ENCODE results near the gene RBM47. TPM values are rescaled to one million over a fixed set of nuclear protein-coding genes. Genes with fewer than 3 reads are reported as not detected.
"Not testable (repeated sequence)": the region's sequence is repeated elsewhere in the genome, so short reads cannot be mapped to it uniquely, and the experiment has no call there.

The RBM47 gene
- total RNA-seq, 1 donor from 2014 or later = 1.6 TPM

DNA sequence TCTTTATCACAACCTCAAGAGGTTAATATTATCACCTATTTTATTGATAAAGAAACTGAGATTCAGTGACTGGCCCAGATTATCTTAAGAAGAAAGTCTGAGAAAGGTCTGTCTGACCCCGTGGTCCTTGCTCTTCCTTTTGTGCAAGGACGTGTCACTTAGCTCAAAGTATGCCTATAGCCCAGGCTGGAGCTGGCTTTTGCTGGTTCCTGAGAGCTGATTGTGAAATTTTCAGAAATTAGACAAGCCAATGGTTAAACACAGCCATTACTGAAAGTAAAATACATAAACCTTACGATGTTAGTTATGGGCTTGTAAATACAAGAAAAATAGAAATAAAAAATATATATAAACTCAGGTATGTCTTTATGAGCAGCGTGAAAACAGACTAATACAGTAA is 224.5 kb downstream of the RBM47 start:
- DNase-seq = no peak

DNA sequence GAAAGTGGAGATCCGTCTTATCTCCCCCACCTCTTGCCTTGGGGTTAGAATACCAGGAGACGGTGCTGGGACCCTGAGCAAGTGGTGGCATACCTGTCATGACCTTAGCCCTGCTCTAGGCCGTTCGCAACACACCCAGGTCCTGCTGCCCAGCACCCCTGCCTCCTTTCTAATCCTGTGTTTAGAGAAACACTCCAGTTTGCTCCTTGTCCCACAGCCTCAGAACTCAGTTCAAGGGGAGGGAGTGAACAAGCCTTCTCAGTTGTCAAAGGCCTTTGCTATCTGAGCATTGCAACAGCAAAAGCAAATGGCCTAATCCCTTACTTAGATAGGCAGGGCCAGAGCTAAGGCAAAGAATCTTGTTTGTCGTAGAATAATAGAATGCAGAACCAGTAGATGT is 226.6 kb downstream of the RBM47 start:
- no peak for DNase-seq

DNA sequence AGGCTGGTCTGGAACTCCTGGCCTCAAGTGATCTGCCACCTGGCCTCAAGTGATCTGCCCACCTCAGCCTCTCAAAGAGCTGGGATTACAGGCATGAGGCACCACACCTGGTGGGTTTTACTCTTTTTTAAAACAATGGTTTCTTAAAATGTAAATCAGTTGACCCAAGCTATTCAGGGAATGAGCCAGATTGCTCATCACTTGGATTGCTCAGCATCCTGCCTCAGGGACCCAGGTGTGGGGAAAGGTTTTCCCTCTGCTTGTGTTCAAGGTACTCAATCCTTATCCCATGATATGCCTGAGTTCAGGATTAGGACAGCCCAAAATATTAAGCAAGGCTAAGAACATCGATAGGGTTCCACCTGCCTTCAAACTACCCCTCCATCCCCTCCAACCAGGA is 227.1 kb downstream of the RBM47 start:
- DNase-seq = no peak

DNA sequence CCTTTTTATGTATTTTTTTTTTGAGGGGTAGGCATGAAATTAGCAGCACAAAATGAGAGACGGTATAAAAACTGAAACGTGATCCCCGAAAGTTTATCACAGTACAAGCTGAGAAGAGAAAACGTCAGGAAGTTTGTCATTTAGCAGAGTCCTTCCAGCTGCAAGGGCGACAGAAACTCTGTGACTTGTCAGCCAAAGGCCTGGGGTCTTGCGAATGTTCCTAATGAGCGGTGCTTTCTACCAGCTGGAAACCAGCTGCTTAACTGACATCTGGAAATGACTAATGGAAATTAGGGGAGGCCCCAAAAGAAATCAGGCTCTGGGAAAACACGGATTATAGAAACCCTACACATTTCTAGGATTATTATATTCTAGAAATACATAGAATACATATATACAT is 228.0 kb downstream of the RBM47 start:
- no peak for DNase-seq

GRCh38 chr4:40401096-40401495 is 228.6 kb downstream of the RBM47 start:
- no peak for DNase-seq

DNA sequence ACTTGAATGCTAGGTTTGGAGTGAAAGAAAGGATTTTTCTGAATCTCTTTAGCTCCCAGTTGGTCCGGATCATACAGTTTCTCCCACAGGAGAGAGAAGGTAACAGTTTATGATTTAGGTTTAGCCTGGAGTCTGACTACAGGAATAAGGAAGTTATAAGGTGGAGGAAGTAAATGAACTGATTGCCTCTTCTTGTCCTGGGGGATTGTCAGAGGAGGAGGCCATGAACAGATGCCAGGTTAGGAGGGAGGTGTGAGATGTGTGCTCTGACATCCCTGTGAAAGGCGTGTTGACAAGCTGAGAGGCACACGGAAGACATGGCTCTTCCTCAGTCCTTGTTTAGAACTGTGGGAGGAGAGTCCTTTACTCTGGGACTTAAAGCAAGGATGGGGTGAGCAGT is 230.1 kb downstream of the RBM47 start:
- no peak for DNase-seq

- DNase-seq = no peak
Observed at GRCh38 chr4:40395908-40396793, 233.5 kb downstream of the RBM47 start.

- no peak for DNase-seq
Observed at GRCh38 chr4:40395166-40395900, 234.3 kb downstream of the RBM47 start.

GRCh38 chr4:40394236-40394635 is 235.4 kb downstream of the RBM47 start:
- no peak for DNase-seq

DNA sequence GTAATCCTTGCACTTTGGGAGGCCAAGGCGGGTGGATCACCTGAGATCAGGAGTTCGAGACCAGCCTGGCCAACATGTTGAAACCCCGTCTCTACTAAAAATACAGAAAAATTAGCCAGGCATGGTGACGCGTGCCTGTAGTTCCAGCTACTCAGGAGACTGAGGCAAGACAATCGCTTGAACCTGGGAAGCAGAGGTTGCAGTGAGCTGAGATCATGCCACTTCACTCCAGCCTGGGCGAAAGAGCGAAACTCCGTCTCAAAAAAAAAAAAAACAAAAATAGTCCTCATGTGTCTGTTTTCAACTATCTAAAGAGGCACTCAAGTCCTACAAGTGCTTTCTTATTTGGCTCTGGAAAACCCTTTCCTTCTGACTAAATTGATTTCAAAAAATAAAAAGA is 237.4 kb downstream of the RBM47 start:
- DNase-seq = not testable (repeated sequence)

GRCh38 chr4:40389986-40390385 is 239.7 kb downstream of the RBM47 start:
- DNase-seq = no peak

- no peak for DNase-seq
Observed at GRCh38 chr4:40388239-40388638, 241.4 kb downstream of the RBM47 start.

DNA sequence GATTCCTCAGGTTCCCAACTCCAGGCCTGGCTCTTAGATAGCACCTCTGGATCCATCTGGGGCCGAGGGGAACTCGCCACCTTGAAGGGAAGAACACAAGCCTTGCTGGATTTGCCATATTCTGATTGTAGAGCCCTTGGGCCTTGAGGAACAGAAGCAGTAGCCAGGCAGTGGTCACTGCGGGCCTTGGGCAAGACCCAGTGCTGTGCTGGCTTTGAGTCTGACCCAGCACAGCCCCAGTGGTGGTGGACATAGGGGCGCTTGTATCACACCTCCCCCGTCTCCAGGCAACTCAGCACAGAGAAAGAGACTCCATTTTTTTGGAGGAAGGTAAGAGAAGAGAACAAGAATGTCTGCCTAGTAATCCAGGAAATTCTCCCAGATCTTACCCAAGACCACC is 249.0 kb downstream of the RBM47 start:
- DNase-seq = no peak

- DNase-seq = no peak
Observed at GRCh38 chr4:40379248-40379647, 250.4 kb downstream of the RBM47 start.

GRCh38 chr4:40378619-40379018 is 251.0 kb downstream of the RBM47 start:
- DNase-seq = no peak

DNA sequence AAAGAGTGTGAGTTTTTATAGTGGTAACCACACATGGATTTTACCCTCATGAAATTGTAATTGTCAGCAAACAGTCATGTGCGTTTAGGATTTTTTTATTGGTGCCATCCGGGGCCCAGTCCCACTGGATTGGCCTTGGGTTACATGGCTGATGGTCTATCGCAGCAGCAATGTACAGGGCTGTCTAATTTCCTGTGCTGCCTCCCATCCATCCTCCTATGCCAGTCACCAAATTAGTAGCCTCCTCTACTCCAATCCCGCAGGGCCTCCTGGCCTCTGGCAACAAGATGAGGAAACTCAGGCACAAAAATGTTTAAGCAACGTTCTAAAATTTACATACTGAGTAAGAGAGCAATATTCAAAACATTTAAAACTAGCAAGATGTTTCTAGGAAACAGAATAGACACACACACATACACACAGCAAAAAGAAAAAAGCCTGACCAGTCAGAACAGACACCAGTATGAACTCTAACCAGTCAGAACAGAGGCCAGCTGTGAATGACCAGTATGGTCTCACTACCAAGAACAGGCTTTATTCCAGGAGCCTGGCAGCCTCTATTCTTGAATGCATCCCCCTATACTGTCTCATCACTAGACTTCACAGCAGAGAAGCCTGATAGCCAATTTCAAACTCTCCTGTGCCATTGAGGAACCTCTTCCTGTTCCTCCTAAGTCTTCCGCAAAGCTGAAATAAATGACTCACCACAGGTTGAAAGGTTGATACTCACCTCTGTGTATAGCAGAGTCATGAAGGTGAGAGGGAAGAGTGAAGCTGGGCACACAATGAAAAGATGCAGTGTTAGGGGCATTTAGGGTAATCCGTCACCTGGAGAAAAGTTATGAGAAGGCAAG is 251.9 kb downstream of the RBM47 start:
- no peak for DNase-seq

- DNase-seq = no peak
Observed at GRCh38 chr4:40375620-40376019, 254.0 kb downstream of the RBM47 start.

DNA sequence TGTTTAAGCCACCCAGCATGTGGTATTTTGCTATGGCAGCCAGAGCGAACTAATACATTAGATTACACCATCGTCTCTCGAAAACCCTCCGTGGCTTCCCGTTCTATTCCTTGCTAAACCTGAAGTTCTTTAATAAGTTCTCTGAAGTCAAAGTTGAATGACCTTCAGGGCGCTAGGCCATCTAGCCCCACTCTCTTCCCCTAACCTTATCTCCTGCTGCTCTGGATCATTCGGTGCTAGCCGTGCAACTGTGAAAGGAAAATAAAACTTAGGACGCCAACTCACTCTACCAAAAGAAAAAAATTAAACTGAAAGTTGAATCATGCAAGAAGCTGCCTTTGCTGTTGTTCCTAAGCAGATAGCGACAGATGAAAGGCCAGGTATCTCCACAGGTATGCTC is 254.6 kb downstream of the RBM47 start:
- DNase-seq = no peak

- DNase-seq = no peak
Observed at GRCh38 chr4:40373636-40374035, 256.0 kb downstream of the RBM47 start.
